Dedifferentiated amniotic fluid mesenchymal stem cell (primary cell): ENCODE results near the gene CARHSP1.
"Not testable (repeated sequence)": the region's sequence is repeated elsewhere in the genome, so short reads cannot be mapped to it uniquely, and the experiment has no call there.

Source experiments
- DNase-seq: peaks from one replicate; pipeline ENCODE4 v3.0.0-alpha.2; 2016; ENCODE audit errors: extremely low spot score

The CARHSP1 gene

DNA sequence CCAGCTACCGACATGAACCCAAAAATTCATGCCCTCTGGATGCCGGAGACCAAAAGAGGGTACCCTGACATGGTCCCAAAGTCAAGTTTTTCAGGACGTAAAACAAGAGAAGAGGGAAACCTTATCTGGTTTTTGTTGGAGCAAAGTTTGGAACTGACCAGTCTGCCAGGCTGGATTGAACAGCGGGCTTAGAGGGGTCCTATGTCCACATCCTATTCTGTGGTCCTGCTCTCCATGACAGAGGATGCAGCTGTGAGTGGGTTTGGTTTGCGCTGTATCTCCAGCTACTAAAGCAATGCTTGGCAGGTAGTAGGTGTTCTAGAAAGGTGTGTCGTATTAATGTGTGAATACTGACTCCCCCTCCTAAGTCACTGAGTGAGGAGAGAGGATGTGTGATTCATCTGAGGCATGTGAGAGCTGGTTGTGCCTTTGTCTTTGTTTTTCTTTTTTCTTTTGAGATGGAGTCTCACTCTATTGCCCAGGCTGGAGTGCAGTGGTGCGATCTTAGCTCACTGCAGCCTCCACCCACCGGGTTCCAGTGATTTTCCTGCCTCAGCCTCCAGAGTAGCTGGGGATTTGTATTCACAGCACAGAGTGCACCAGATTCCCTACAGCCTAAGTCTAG is 40.2 kb downstream of the CARHSP1 start:
- no peak for DNase-seq

DNA sequence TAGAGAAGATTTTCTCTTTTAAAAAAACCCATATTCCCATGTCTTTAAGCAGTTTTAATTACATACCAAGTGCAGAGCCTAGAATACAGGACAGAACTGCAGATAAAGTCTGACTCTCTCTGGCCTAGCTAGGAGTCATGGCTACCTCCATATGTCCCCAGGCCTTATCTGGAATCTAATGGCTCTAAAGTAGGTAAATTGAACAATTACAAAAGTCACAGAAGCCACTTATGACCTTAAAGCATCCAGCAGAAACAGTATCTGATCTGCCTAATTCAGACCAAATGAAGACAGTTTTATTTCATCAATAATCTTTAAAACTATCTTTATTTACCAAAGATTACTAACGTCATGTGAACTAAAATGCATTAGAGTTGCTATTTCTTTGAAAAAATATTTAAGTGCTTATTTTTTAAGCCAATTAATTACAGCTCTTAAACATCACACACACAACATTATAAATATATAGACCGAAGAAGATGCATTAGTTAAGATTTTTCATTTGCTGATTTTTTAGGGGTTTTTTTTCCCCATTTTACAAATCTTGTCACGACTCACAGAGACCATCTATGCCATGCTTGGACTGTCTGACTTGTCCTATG is 42.4 kb downstream of the CARHSP1 start:
- no peak for DNase-seq

GRCh38 chr16:8822403-8822802 is 46.4 kb downstream of the CARHSP1 start:
- no peak for DNase-seq

DNA sequence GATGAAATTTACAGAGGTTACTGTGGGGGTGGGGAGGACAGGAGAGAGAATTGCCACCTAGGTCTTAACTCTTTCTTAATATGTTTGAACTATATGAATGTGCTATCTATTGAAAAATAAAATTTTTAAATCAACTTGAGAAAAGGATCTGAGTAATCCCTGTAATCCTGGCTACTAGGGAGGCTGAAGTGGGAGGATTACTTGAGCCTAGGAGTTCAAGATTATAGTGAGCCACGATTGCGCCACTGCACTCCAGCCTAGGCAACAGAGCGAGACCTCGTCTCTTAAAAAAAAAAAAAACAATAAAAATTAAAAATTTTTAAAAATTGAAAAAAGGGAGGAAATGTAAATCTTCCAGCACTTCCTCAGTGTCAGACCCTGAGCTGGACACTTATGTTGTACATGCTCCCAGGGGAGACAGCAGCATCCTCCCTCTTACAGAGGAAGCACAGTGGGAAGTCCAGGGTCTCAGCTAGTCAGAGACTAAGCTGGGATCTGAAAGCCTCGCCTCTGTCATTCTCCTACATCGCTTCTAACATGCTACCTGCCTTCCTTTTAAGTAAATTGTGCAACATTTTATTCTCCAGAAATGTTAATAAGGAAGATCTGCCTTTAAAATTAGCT is 49.3 kb downstream of the CARHSP1 start:
- DNase-seq = no peak

DNA sequence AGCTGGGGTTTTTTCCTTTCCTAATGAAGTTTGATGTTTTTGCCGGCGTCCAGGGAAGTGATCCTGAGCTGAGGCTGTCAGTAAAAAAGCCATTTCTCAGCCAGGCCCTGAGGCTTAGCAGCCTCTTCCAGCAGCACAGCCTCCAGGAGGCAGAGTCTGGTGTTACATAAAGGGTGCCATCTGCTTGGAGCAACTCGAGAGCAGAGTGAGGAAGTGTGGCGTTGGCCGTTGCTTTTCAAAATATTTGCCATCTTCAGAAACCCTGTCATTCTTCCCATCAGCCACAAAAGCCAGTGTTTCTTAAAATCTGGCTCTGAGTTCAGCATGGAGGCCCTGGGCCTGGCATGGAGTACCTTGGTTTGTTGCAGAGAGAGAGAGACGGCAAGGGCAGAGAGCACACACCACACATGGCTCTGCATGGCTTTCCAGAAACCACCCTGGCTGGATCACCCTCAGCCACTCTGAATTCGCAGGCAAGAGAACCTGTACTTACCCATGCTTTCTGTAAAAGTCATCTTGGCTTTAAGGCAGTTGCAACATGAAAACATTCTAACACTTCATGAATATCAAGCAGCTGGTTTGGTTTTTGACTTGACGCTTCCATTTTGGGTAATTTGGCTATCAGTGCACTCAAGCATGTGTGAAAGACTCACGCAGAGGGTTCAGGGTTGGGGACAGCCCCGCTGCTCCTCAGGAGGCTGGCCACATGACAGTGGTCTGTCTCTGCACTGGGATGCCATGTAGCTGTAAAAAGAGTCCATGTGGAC is 50.1 kb downstream of the CARHSP1 start:
- no peak for DNase-seq

GRCh38 chr16:8816967-8817655 is 51.7 kb downstream of the CARHSP1 start:
- DNase-seq = no peak

DNA sequence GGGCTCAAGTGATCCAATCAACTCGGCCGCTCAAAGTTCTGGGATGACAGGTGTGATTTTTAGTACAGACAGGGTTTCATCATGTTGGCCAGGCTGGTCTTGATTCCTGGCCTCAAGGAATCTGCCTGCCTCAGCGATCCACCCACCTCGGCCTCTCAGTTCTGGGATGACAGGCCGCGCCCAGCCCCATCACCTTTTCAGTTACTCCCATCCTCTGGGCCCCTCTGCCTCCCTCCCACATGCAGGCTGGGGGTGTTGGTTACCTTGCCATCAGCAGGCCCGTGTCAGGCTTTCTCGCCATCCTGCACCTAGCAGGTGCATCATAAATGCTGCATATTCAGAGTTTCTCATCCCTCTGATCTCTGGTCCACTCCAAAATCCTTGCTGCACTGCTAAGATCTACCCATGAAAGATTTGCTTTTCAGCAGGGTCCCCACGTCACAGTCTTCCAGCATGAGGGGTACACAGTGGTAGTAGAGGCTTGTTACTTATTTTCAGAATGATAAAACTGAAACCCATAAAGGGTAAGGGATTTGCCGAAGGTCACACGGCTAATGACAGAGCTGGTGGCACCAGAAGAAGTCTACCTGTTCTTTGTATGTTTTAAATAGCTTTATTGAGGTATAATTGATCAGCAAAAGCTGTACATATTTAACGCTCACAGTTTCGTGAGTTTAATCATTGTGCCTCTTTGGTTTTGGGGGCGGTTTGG is 54.6 kb downstream of the CARHSP1 start:
- no peak for DNase-seq

DNA sequence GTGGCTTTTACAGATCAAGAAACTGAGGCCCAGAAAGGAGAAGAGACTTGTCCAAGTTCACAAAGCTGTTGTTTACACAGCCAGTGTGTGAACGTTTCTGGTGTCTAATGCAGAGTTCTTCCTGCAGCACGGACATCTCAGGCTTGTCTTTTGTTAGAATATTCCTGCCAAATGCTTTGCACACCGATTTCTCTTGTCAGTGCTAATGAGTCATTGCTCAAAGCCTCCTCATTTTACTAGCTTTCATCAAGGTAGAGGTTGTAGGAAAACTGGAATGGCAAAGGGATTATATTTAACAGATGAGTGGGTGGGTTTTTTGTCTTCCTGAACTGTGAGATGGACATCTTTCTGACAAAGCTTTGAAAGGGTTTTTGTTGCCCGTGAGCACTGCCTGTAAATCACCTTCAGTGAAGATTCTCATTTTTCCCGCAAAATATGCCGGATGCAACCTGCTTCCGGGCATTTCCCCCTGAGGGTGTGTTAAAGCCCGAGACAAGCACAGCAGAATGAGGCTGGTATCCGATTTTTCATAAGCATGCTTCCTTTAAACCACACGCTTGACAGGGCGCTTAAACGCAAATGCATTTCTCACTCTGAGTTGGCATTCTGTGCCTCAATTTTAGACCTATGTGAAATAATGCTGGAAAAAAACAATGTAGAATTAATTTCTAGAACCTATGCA is 56.5 kb downstream of the CARHSP1 start:
- DNase-seq = no peak

GRCh38 chr16:8808613-8809353 is 60.0 kb downstream of the CARHSP1 start:
- DNase-seq = no peak

GRCh38 chr16:8808009-8808408 is 60.8 kb downstream of the CARHSP1 start:
- no peak for DNase-seq

- no peak for DNase-seq
These were observed 61.6 kb downstream of the CARHSP1 start for GRCh38 chr16:8807189-8807588.

DNA sequence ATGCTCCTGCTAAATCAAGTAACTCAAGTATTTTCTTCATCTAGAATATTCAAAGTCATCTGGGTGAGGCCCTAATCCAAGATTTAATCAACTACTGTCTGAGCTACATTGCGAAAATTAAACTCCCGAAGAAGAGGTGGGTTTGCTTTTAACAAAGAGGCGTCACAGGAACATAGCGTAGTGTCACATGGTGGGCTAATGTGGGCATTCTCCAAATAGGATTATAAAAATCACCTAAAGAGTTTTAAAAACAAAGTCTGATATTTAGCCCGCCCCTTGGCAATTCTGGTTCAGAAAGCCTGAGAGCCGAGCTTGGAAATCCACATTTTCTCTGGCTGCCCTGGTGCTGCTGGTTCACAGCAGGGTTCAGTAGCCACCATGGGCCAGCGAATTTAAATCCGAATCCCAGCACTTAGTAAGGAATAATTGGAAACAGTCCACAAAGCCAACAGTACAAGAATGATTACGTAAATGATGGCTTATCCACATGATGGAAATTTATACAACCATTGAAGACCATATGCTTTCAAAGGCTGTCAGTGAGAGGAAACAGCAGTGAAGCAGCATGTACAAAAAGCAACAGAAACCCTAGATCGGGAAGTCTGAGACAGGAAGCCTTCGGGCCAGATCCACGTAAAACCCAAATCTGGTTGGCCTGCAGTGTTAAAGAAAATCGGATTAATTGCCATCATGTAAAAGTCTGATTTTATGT is 62.4 kb downstream of the CARHSP1 start:
- DNase-seq = no peak

DNA sequence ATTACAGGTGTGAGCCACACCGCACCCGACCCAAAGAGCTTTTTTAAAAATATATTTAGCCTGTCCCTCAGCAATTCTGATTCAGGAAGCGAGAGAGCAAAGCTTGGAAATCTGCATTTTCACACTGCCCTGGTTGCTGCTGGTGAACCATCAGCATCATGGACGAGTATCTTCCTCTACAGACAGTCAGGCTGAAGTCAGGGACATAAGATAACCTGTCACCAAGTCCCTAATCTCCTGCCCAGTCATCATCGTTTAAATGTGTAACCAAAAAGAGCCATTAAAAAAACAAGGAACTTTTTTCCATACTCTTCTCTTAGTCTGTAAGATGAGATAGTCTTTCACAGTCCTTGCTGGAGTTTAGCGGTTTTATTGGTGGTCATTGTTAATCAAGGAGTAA is 64.5 kb downstream of the CARHSP1 start:
- no peak for DNase-seq

GRCh38 chr16:8803733-8804132 is 65.1 kb downstream of the CARHSP1 start:
- not testable (repeated sequence) for DNase-seq
